Liver (tissue), 9 donors: Measurements from ENCODE around the gene GALNT10. TPM values are rescaled to one million over a fixed set of nuclear protein-coding genes. Genes with fewer than 3 reads are reported as not detected.

Source experiments
- DNase-seq: peaks from one replicate; pipeline ENCODE4 v3.0.0-alpha.2; 2017; ENCODE audit warnings: low spot score
- H3K27ac ChIP-seq, 2 donors: one replicate each; pipeline ENCODE4 v1.7.0; 2013; ENCODE audit warnings: inconsistent platforms in 2 of 2, low read length in 2 of 2, control low read depth in 1 of 2, low read depth in 1 of 2, mild to moderate bottlenecking in 1 of 2
- H3K27me3 ChIP-seq, 4 donors: one replicate each; pipeline versions ENCODE4 v1.6.1 to v1.7.0; 2013; ENCODE audit warnings: low read length in 3 of 4, inconsistent platforms in 1 of 4, mild to moderate bottlenecking in 1 of 4, moderate library complexity in 1 of 4; ENCODE audit not compliant: control insufficient read depth in 4 of 4, insufficient read depth in 4 of 4
- H3K36me3 ChIP-seq, 4 donors: one replicate each; pipeline versions ENCODE4 v1.6.1 to v1.7.0; 2013; ENCODE audit warnings: low read length in 3 of 4, mild to moderate bottlenecking in 3 of 4, low read depth in 1 of 4, moderate library complexity in 1 of 4; ENCODE audit not compliant: control insufficient read depth in 4 of 4, insufficient read depth in 3 of 4
- H3K4me1 ChIP-seq, 4 donors: one replicate each; pipeline versions ENCODE4 v1.6.1 to v1.7.0; 2013; ENCODE audit warnings: low read length in 3 of 4, mild to moderate bottlenecking in 3 of 4, moderate library complexity in 1 of 4; ENCODE audit not compliant: control insufficient read depth in 4 of 4, insufficient read depth in 4 of 4
- H3K4me3 ChIP-seq, 3 donors: one replicate each; pipeline versions ENCODE4 v1.6.1 to v1.7.0; 2013; ENCODE audit warnings: low read length in 3 of 3, control low read depth in 1 of 3, low read depth in 1 of 3, mild to moderate bottlenecking in 1 of 3
- H3K9ac ChIP-seq, 2 donors: one replicate each; pipeline ENCODE4 v1.7.0; 2013; ENCODE audit warnings: low read length in 2 of 2, mild to moderate bottlenecking in 2 of 2, moderate library complexity in 2 of 2, control low read depth in 1 of 2, low read depth in 1 of 2
- H3K9me3 ChIP-seq, 4 donors: one replicate each; pipeline versions ENCODE4 v1.6.1 to v1.7.0; 2013; ENCODE audit warnings: low read length in 3 of 4; ENCODE audit not compliant: control insufficient read depth in 4 of 4
- FOXA1 ChIP-seq: IDR thresholded peaks from 2 replicates; pipeline ENCODE4 v1.6.1; 2016; ENCODE audit warnings: antibody characterized with exemption
- FOXA2 ChIP-seq: IDR thresholded peaks from 2 replicates; pipeline ENCODE4 v1.6.1; 2016; ENCODE audit warnings: antibody characterized with exemption
- HNF4G ChIP-seq: IDR thresholded peaks from 2 replicates; pipeline ENCODE4 v1.6.1; 2016; ENCODE audit warnings: antibody characterized with exemption
- RAD21 ChIP-seq, 2 donors: IDR thresholded peaks; 2 replicates each; pipeline ENCODE4 v1.6.1; 2016; ENCODE audit warnings: antibody characterized with exemption in 2 of 2, mild to moderate bottlenecking in 2 of 2
- SP1 ChIP-seq: IDR thresholded peaks from 2 replicates; pipeline ENCODE4 v1.6.1; 2018; ENCODE audit warnings: antibody characterized with exemption, mild to moderate bottlenecking
- YY1 ChIP-seq: IDR thresholded peaks from 2 replicates; pipeline ENCODE4 v1.6.1; 2016; ENCODE audit warnings: antibody characterized with exemption, mild to moderate bottlenecking
- WGBS: extraction: QIAGEN DNeasy Blood & Tissue Kit; methylation state at CpG from one replicate; pipeline ENCODE4 v1.1.7; 2013; 5-methylcytosine and 5-hydroxymethylcytosine counted together
- polyA plus RNA-seq, 2 donors: library from polyadenylated mRNA; stranded (reverse) in 1 of 2; unstranded in 1 of 2; fragments of 200-250 nt in 1 of 2; fragments of >200 nt in 1 of 2; fragmentation: Nextera tagmentation in 1 of 2; extraction: Ambion mirVana in 1 of 2; gene quantifications; one replicate each; pipeline versions ENCODE4 v1.2.1 to v1.2.3, GENCODE V29; 2013 to 2015
- total RNA-seq, 2 donors: library from RNA; depleted of rRNA; stranded (reverse); fragments of >200 nt; gene quantifications; one replicate each; pipeline ENCODE4 v1.2.3, GENCODE V29; 2014
- TF ChIP-seq, protein P1 (sequence below): fragments of 150-350 bp; IDR thresholded peaks from 2 replicates; pipeline ENCODE4 v1.5.1; 2017; ENCODE audit warnings: improper control_type of control experiment, low read depth, low read length; ENCODE audit not compliant: missing input control
- donor health status: healthy.
- donor health status: healthy.
- donor health status: healthy.
- donor health status: healthy.
- donor health status: healthy.

GALNT10 gene
- total and polyA plus RNA-seq, 4 donors, result 1.1 to 17.8 (median 5.3) TPM

DNA sequence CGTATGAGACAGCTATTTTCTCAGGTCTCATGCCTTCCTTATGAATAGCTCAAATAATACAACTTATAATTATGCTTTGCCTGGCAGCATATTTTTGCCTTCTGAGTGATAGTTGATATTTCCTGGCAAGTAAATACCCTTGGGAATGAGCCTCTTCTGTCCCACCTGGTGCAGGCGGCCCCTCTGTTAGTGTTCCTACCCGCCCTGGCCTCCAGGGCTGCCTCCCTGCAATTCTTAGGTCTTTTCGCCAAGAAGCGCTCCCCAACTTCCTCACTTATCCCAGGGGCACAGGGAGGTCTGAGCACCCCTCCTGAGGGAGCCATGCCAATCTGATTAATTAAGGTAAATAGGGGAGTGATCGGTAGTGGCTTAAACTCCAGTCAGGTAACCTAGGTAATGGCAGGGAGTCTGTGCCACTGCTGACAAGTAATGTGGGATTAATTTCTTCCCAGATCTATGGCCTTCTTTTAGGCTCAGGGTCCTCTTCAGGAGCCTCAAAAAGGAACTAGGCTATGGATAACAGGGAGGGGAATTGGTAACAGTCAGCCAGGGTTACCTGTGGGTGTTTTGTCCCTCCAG lies 81.5 kb downstream of the GALNT10 start:
- no peaks in the 10 kb centered on the region for H3K27me3 ChIP-seq
- no peaks in the 10 kb centered on the region for H3K9me3 ChIP-seq
- no peak overlapping the region for H3K4me3 ChIP-seq
- no peak overlapping the region for H3K9ac ChIP-seq
- TF ChIP-seq FOXA1 (no peak), SP1 (no peak), YY1 (no peak), HNF4G (no peak)
- TF ChIP-seq, protein P1, sequence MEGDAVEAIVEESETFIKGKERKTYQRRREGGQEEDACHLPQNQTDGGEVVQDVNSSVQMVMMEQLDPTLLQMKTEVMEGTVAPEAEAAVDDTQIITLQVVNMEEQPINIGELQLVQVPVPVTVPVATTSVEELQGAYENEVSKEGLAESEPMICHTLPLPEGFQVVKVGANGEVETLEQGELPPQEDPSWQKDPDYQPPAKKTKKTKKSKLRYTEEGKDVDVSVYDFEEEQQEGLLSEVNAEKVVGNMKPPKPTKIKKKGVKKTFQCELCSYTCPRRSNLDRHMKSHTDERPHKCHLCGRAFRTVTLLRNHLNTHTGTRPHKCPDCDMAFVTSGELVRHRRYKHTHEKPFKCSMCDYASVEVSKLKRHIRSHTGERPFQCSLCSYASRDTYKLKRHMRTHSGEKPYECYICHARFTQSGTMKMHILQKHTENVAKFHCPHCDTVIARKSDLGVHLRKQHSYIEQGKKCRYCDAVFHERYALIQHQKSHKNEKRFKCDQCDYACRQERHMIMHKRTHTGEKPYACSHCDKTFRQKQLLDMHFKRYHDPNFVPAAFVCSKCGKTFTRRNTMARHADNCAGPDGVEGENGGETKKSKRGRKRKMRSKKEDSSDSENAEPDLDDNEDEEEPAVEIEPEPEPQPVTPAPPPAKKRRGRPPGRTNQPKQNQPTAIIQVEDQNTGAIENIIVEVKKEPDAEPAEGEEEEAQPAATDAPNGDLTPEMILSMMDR, result no peak
- no peak for DNase-seq
- WGBS, result 95% methylated on average over 6 of the region's 6 CpGs
- no peaks in the 10 kb centered on the region for H3K36me3 ChIP-seq
- no peaks in the 10 kb centered on the region for H3K4me1 ChIP-seq
- H3K27ac ChIP-seq, result no peak overlapping the region

DNA sequence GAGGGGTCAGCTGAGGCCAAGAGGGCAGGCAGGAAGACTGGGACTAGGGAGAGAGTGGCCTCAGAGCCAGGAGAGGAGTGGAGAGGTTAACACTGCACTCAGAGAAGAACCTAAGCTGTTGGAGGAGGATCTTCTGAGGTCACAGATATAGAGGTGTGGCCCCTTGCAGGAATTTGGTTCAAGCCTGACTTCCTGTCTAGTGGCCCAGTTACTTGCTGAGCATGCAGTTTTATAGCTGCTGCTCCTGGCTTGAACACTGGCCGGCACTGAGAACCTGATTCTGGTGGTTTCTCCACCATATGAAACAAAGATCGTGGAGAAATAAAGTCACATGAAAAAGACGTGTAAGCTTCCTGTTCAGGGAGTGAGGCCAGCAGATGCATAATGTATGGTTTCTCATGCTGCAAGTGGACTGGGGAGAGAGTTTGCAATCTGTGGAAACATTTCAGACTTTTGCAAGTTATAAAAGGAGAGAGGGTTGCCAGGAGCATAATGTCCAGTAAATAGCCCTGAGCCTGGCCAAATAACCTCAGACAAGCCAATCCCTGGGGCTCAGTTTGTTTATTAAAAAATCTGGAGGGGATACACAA lies 82.6 kb downstream of the GALNT10 start:
- Histone ChIP-seq H3K9me3 (no peaks in the 10 kb centered on the region), H3K27me3 (no peaks in the 10 kb centered on the region), H3K4me3 (no peak overlapping the region), H3K36me3 (no peaks in the 10 kb centered on the region), H3K27ac (no peak overlapping the region), H3K4me1 (no peaks in the 10 kb centered on the region), H3K9ac (no peak overlapping the region)
- TF ChIP-seq YY1, result no peak
- no peak for DNase-seq
- WGBS, result 59% methylated on average over 3 of the region's 3 CpGs

DNA sequence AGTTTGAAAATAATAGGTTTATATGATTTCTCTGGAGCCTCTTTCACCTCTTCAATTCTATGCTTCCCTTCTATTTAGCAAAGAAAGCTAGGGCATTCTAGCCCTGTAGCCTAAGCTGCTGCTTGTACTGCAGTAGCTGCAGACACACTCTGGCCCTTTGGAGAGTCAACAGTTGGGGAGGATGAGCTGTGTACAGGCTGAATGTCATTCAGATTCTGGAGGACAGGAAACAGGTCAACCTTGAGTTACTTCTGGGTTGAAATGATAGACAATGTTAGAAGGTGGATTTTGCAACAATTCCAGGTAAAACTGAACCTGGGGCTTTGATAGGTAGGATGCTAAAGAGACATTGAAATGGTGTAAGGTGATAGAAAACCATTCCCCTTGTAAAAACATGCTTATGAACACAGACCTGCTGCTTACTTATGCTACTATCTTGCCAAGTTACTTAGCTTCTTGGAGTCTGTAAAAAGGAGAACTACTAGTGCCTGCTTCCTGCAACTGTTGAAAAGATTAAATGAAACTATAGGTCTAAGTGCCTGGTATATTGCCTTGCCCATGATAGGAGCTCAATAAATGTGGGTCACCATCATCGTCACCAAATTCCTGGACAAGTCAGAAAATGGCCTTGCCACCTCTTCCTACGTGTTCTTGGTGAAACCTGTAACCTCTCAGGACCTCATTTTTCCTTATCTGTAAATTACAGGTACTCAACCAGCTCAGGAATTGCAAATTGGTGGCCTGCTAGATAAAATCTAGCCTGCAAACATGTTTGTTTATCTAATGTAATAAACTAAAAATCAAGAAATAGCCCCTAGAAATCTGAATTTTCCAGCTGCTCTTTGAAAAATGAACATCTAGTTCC lies 83.7 kb downstream of the GALNT10 start:
- no peak overlapping the region for H3K4me3 ChIP-seq
- no peaks in the 10 kb centered on the region for H3K27me3 ChIP-seq
- 85% methylated on average over 2 of the region's 2 CpGs for WGBS
- no peak overlapping the region for H3K27ac ChIP-seq
- no peak for DNase-seq
- no peaks in the 10 kb centered on the region for H3K36me3 ChIP-seq
- H3K9me3 ChIP-seq, result no peaks in the 10 kb centered on the region
- no peak overlapping the region for H3K9ac ChIP-seq
- TF ChIP-seq RAD21 (IDR thresholded peaks at IDR 0.05) (no peak), HNF4G (no peak), FOXA2 (no peak)
- TF ChIP-seq, protein P1, result no peak
- H3K4me1 ChIP-seq, result no peaks in the 10 kb centered on the region
